Kidney (tissue), 14 donors: ENCODE data around the gene HARBI1. TPM values are rescaled to one million over a fixed set of nuclear protein-coding genes. Genes with fewer than 3 reads are reported as not detected.

Experiments
- DNase-seq, 5 donors: peaks; one replicate each; pipeline ENCODE4 v3.0.0-alpha.2; 2013 to 2020
- FAIRE-seq: peaks from 2 replicates; lab custom pipeline; 2012; peaks lifted over from hg19 to GRCh38; lab: Jason Lieb, UNC
- H3K27ac ChIP-seq, 2 donors: one replicate each; pipeline ENCODE4 v1.7.0; 2013; ENCODE audit warnings: low read depth in 2 of 2, low read length in 2 of 2, inconsistent platforms in 1 of 2
- H3K27me3 ChIP-seq: one replicate; pipeline ENCODE4 v1.7.1; 2013; ENCODE audit warnings: low read length, inconsistent platforms; ENCODE audit not compliant: control insufficient read depth, insufficient read depth
- H3K36me3 ChIP-seq, 3 donors: one replicate each; pipeline versions ENCODE4 v1.7.0 to v1.7.1; 2013; ENCODE audit warnings: low read length in 3 of 3, control low read depth in 1 of 3, inconsistent platforms in 1 of 3; ENCODE audit not compliant: insufficient read depth in 3 of 3, control insufficient read depth in 2 of 3
- H3K4me1 ChIP-seq, 3 donors: one replicate each; pipeline versions ENCODE4 v1.7.0 to v1.7.1; 2013; ENCODE audit warnings: low read length in 3 of 3, inconsistent platforms in 1 of 3, low read depth in 1 of 3; ENCODE audit not compliant: control insufficient read depth in 2 of 3, insufficient read depth in 2 of 3
- H3K4me3 ChIP-seq, 3 donors: one replicate each; pipeline versions ENCODE4 v1.7.0 to v1.8.1; 2013; ENCODE audit warnings: low read length in 3 of 3, control low read depth in 1 of 3, inconsistent platforms in 1 of 3
- H3K9ac ChIP-seq, 3 donors: one replicate each; pipeline versions ENCODE4 v1.7.0 to v1.7.1; 2013; ENCODE audit warnings: low read length in 3 of 3, control low read depth in 1 of 3, inconsistent platforms in 1 of 3
- H3K9me3 ChIP-seq, 3 donors: one replicate each; pipeline versions ENCODE4 v1.7.0 to v1.7.1; 2013; ENCODE audit warnings: low read length in 3 of 3, control low read depth in 1 of 3, inconsistent platforms in 1 of 3; ENCODE audit not compliant: control insufficient read depth in 2 of 3, insufficient read depth in 1 of 3
- intact Hi-C: fragments of 100-400 bp; cut with DNase I; formaldehyde crosslinking; loops from one replicate; pipeline ENCODE4 v1.11.1; 2022
- polyA plus RNA-seq: library from polyadenylated mRNA; stranded (reverse); fragments of 350-450 nt; fragmentation: Illumina TruSeq; extraction: RNeasy Lipid Tissue Mini Kit (QIAGEN cat#74804); gene quantifications from one replicate; pipeline ENCODE4 v1.2.3, GENCODE V29; 2014; ENCODE audit warnings: low read depth, low replicate concordance; ENCODE audit not compliant: insufficient read depth
- total RNA-seq: library from RNA; stranded (reverse); fragmentation: NEBNext Ultra II Directional; extraction: Animal tissue kit (Norgen Biotek cat#: 25700); gene quantifications from one replicate; pipeline ENCODE4 v1.2.1, GENCODE V29; 2021
- TF ChIP-seq, protein P1 (sequence below): IDR thresholded peaks from 3 replicates; pipeline ENCODE4 v1.5.1; 2012; ENCODE audit warnings: mild to moderate bottlenecking, moderate library complexity, borderline replicate concordance; ENCODE audit not compliant: insufficient read depth; ENCODE audit errors: extremely low read depth
- donor health status: control.
- donor health status: control.
- donor health status: control.
- donor health status: control.
- donor health status: control.
- donor health status: DM: yes; HTN: yes; CAD: no.
- donor health status: Normal renal cell carcinoma (clear cell type).

Gene HARBI1
- total and polyA plus RNA-seq, 2 donors from 2014 or later, result 2.5 to 4.0 TPM

DNA sequence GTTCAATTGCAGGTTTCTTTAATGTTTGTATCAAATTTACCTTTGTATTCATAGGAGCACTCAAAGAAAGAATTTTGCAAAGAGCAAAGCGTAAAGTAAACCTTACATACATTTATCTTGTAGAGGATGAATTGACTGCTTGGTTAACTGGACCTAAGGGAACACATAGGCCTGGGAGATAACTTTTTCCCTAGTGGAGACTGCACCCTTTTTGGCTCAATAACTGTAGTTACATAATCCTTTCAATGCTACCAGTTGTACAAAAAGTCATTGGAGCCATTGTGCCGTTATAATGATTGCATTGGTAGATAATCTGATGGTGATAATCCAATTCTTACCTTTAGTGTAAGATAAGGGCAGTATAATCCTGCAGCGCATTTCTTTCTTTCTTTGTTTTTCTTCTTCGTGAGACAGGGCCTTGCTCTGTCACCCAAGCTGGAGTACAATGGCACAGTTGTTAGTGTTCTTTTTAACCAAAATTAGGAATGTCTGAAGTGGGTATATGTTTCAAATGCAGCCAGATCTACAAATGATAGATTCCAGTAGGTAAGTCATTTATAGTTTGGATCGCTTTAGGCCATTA is 18.6 kb upstream of the HARBI1 start:
- intact Hi-C loops, result no loop called here
- Histone ChIP-seq H3K27ac (no peak overlapping the region), H3K4me3 (no peak overlapping the region), H3K36me3 (peaks cover 3 to 9% (median 9%) of the 10 kb centered on the region in 3 donors), H3K9me3 (no peaks in the 10 kb centered on the region), H3K4me1 (peaks cover 0 to 7% (median 0%) of the 10 kb centered on the region in 3 donors), H3K27me3 (no peaks in the 10 kb centered on the region), H3K9ac (no peak overlapping the region)
- no peak for DNase-seq
- TF ChIP-seq, protein P1, sequence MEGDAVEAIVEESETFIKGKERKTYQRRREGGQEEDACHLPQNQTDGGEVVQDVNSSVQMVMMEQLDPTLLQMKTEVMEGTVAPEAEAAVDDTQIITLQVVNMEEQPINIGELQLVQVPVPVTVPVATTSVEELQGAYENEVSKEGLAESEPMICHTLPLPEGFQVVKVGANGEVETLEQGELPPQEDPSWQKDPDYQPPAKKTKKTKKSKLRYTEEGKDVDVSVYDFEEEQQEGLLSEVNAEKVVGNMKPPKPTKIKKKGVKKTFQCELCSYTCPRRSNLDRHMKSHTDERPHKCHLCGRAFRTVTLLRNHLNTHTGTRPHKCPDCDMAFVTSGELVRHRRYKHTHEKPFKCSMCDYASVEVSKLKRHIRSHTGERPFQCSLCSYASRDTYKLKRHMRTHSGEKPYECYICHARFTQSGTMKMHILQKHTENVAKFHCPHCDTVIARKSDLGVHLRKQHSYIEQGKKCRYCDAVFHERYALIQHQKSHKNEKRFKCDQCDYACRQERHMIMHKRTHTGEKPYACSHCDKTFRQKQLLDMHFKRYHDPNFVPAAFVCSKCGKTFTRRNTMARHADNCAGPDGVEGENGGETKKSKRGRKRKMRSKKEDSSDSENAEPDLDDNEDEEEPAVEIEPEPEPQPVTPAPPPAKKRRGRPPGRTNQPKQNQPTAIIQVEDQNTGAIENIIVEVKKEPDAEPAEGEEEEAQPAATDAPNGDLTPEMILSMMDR, result no peak
- FAIRE-seq, result no peak

DNA sequence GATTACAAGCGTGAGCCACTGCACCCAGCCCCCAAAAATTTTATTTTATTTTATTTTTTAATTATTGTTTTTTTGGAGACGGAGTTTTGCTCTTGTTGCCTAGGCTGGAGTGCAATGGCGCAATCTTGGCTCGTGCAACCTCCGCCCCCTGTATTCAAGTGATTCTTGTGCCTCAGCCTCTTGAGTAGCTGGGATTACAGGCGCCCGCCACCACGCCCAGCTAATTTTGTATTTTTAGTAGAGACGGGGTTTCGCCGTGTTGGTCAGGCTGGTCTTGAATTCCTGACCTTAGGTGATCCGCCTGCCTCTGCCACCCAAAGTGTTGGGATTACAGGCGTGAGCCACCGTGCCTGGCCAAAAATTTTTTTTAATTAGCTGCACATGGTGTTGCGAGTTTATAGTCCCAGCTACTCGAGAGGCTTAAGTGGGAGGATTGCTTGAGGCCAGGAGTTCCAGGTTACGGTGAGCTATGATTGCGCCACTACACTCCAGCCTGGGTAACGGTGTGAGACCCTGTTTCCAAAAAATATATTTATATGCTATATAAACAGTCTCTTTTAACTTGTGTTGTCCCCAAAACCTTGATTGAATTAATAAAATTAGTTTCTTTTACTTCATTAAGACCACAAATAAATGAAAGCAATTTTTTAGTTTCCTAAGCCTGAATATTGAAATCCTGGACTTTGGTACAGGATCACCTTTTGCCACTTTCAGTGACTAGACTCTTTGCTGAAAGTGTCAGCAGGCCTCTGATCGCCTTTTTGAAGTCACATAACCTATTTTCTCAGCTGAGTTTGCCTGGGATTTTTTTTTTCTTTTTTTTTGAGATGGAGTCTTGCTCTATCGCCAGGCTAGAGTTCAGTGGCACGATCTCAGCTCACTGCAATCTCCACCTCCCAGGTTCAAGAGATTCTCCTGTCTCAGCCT is 16.5 kb upstream of the HARBI1 start:
- Histone ChIP-seq H3K4me3 (no peak overlapping the region), H3K36me3 (peaks cover 2 to 14% (median 9%) of the 10 kb centered on the region in 3 donors), H3K9ac (no peak overlapping the region), H3K27ac (no peak overlapping the region), H3K9me3 (no peaks in the 10 kb centered on the region), H3K4me1 (no peaks in the 10 kb centered on the region), H3K27me3 (no peaks in the 10 kb centered on the region)
- TF ChIP-seq, protein P1, result no peak
- intact Hi-C loops, result no loop called here
- FAIRE-seq, result no peak
- DNase-seq, result no peak

DNA sequence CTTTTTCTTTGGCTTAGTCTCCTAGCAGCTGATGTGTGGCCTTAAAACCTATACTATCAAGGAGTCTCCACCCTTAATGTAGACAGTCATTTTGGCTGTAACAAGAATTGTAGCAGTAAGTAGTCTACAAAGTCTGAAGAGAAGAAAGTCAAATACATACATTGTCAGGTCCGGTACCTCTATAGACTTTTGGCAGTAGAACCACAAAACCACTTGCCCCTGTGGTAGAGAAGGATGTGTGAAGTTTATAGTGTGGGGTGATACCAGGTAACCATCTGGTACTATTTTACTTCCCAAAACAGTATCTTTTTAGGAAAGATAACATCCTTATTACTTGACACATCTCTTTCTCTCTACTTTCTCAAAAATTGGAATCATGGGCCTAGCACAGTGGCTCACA is 15.5 kb upstream of the HARBI1 start:
- H3K27ac ChIP-seq, result no peak overlapping the region
- no peak overlapping the region for H3K9ac ChIP-seq
- TF ChIP-seq, protein P1, result no peak
- no peaks in the 10 kb centered on the region for H3K27me3 ChIP-seq
- H3K4me1 ChIP-seq, result no peaks in the 10 kb centered on the region
- intact Hi-C loops, result no loop called here
- no peak for FAIRE-seq
- peaks cover 2 to 14% (median 9%) of the 10 kb centered on the region in 3 donors for H3K36me3 ChIP-seq
- no peaks in the 10 kb centered on the region for H3K9me3 ChIP-seq
- no peak overlapping the region for H3K4me3 ChIP-seq
- no peak for DNase-seq
